Upper lobe of left lung (tissue), 4 donors: ENCODE measurements around the gene GUCA1C.

Source experiments
- CTCF ChIP-seq, 6 experiments: fragments of 450-650 bp in 4 of 6; fragments of 200-600 bp in 2 of 6; sonication (generic) in 2 of 6; IDR thresholded peaks; one replicate each; pipeline ENCODE4 v1.5.1; 2016 to 2019; ENCODE audit warnings: antibody characterized with exemption in 6 of 6
- EP300 ChIP-seq, 4 donors: sonication (generic); formaldehyde crosslinking; IDR thresholded peaks; one replicate each; pipeline ENCODE4 v1.5.1; 2017; ENCODE audit warnings: antibody characterized with exemption in 4 of 4, control low read depth in 2 of 4
- POLR2AphosphoS5 ChIP-seq, 2 donors: sonication (generic); formaldehyde crosslinking; IDR thresholded peaks; one replicate each; pipeline ENCODE4 v1.5.1; 2017; ENCODE audit warnings: antibody characterized with exemption in 2 of 2

GRCh38 chr3:108918866-108919265 lies 34.8 kb downstream of the GUCA1C start:
- no peak for TF ChIP-seq POLR2AphosphoS5 (IDR thresholded peaks at IDR 0.05)
- TF ChIP-seq CTCF (IDR thresholded peaks at IDR 0.05): no peak
- no peak for TF ChIP-seq EP300 (IDR thresholded peaks at IDR 0.05)
